Measurements from ENCODE around the gene RERE. TPM values are rescaled to one million over a fixed set of nuclear protein-coding genes. Genes with fewer than 3 reads are reported as not detected.

The RERE gene
- total RNA-seq, 1 experiment from 2014 or later: 217 TPM

DNA sequence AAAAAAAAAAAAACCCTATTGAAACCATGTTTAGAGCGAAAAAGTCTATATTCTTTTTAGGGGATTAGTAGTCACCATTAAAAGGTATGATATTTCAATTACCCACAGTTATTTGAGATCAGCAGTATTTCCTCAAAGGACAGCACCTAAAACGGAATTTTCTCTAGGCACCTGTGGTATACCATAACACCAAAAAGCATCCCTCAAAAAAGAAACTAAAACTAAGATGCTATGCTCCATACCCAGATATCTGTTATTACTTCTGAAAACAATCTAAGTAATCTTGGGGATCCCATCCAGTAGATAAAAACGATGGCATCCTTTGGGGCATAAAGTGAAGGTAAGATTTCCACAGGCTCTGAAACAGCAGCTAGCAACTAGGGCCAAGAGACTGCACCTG lies 89.0 kb downstream of the RERE start:
- no TSS peak for BruUV-seq (replicated peaks)
- H3K9me3 ChIP-seq (ENCODE audit: control insufficient read depth, insufficient read depth, low read depth, low read length): peaks cover 3% of the 10 kb centered on the region; the same call in 1 of the 2 replicates
- intact Hi-C loops (cut with micrococcal nuclease; ENCODE audit: unreplicated experiment): no loop called here
- no peak for DNase-seq (ENCODE audit: low read depth, low spot score)
- H3K27ac ChIP-seq (ENCODE audit: low read length): no peak overlapping the region
- H3K4me1 ChIP-seq (ENCODE audit: control insufficient read depth, insufficient read depth, low read length): peaks cover 18% of the 10 kb centered on the region
- ChIA-PET CTCF (interaction anchor here (0.6 kb wide), 2 partner anchors 82 to 167 kb away, joined by 3 to 7 read pairs; no protein-coding TSS in a partner anchor), POLR2A (no interaction called here)
- H3K36me3 ChIP-seq (ENCODE audit: control insufficient read depth, insufficient read depth, low read length): no peaks in the 10 kb centered on the region
- ATAC-seq: no peak
- TF ChIP-seq, protein P1, sequence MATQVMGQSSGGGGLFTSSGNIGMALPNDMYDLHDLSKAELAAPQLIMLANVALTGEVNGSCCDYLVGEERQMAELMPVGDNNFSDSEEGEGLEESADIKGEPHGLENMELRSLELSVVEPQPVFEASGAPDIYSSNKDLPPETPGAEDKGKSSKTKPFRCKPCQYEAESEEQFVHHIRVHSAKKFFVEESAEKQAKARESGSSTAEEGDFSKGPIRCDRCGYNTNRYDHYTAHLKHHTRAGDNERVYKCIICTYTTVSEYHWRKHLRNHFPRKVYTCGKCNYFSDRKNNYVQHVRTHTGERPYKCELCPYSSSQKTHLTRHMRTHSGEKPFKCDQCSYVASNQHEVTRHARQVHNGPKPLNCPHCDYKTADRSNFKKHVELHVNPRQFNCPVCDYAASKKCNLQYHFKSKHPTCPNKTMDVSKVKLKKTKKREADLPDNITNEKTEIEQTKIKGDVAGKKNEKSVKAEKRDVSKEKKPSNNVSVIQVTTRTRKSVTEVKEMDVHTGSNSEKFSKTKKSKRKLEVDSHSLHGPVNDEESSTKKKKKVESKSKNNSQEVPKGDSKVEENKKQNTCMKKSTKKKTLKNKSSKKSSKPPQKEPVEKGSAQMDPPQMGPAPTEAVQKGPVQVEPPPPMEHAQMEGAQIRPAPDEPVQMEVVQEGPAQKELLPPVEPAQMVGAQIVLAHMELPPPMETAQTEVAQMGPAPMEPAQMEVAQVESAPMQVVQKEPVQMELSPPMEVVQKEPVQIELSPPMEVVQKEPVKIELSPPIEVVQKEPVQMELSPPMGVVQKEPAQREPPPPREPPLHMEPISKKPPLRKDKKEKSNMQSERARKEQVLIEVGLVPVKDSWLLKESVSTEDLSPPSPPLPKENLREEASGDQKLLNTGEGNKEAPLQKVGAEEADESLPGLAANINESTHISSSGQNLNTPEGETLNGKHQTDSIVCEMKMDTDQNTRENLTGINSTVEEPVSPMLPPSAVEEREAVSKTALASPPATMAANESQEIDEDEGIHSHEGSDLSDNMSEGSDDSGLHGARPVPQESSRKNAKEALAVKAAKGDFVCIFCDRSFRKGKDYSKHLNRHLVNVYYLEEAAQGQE (IDR thresholded peaks at IDR 0.05; ENCODE audit: insufficient read depth in 1 of 2, low read depth in 2 of 2, low read length in 1 of 2): no peak
- TF ChIP-seq SIN3A (IDR thresholded peaks at IDR 0.05; ENCODE audit: borderline replicate concordance, insufficient read depth, low read depth, low read length) (no peak), POLR2AphosphoS5 (IDR thresholded peaks at IDR 0.05; ENCODE audit: low read depth, low read length) (no peak), TCF7L2 (IDR thresholded peaks at IDR 0.05; ENCODE audit: low read depth, low read length) (no peak)
- TF ChIP-seq, protein P2, sequence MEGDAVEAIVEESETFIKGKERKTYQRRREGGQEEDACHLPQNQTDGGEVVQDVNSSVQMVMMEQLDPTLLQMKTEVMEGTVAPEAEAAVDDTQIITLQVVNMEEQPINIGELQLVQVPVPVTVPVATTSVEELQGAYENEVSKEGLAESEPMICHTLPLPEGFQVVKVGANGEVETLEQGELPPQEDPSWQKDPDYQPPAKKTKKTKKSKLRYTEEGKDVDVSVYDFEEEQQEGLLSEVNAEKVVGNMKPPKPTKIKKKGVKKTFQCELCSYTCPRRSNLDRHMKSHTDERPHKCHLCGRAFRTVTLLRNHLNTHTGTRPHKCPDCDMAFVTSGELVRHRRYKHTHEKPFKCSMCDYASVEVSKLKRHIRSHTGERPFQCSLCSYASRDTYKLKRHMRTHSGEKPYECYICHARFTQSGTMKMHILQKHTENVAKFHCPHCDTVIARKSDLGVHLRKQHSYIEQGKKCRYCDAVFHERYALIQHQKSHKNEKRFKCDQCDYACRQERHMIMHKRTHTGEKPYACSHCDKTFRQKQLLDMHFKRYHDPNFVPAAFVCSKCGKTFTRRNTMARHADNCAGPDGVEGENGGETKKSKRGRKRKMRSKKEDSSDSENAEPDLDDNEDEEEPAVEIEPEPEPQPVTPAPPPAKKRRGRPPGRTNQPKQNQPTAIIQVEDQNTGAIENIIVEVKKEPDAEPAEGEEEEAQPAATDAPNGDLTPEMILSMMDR (IDR thresholded peaks at IDR 0.05): no peak
- in situ Hi-C loops (cut with HindIII; ENCODE audit: low pct_unique_long_range_greater_than_20kb, low sequenced_read_pairs): no loop called here
- H3K27me3 ChIP-seq (ENCODE audit: control insufficient read depth, insufficient read depth, low read length): no peaks in the 10 kb centered on the region
- H3K4me3 ChIP-seq (ENCODE audit: low read depth in 2 of 2, low read length in 2 of 2): no peak overlapping the region

DNA sequence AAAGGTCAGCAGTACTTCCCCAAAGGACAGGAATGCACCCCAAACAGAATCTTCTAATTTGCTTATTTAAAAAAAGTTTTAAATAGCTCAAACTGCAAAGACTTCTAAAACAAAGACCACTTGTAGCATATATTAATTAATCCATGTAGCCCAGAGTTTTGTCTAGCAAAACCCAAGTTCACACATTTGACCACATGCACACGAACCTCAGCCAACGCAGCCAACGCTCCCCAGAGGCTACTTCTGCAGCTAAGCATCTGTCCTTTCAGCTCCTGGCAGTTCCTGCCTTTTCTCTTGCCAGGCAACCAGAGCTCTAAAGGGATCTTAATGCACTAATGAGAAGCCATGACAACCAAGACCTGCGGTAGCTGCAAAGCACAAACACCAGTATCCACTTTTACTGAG lies 89.6 kb downstream of the RERE start:
- Histone ChIP-seq H3K27ac (ENCODE audit: low read length) (no peak overlapping the region), H3K27me3 (ENCODE audit: control insufficient read depth, insufficient read depth, low read length) (no peaks in the 10 kb centered on the region), H3K9me3 (ENCODE audit: control insufficient read depth, insufficient read depth, low read depth, low read length) (peaks cover 3% of the 10 kb centered on the region; the same call in 1 of the 2 replicates), H3K36me3 (ENCODE audit: control insufficient read depth, insufficient read depth, low read length) (no peaks in the 10 kb centered on the region), H3K4me1 (ENCODE audit: control insufficient read depth, insufficient read depth, low read length) (peaks cover 21% of the 10 kb centered on the region), H3K4me3 (ENCODE audit: low read depth in 2 of 2, low read length in 2 of 2) (no peak overlapping the region)
- TF ChIP-seq TCF7L2 (IDR thresholded peaks at IDR 0.05; ENCODE audit: low read depth, low read length): no peak
- TF ChIP-seq POLR2AphosphoS5 (IDR thresholded peaks at IDR 0.05; ENCODE audit: low read depth, low read length): no peak
- TF ChIP-seq, protein P2 (IDR thresholded peaks at IDR 0.05): no peak
- no peak for TF ChIP-seq SIN3A (IDR thresholded peaks at IDR 0.05; ENCODE audit: borderline replicate concordance, insufficient read depth, low read depth, low read length)
- TF ChIP-seq, protein P1 (IDR thresholded peaks at IDR 0.05; ENCODE audit: insufficient read depth in 1 of 2, low read depth in 2 of 2, low read length in 1 of 2): no peak
- ATAC-seq: no peak; the same call in 1 of the 2 replicates
- BruUV-seq (replicated peaks): no TSS peak
- intact Hi-C loops (cut with micrococcal nuclease; ENCODE audit: unreplicated experiment) (no loop called here), in situ Hi-C loops (cut with HindIII; ENCODE audit: low pct_unique_long_range_greater_than_20kb, low sequenced_read_pairs) (no loop called here)
- POLR2A ChIA-PET: no interaction called here
- DNase-seq (ENCODE audit: low read depth, low spot score): no peak
- CTCF ChIA-PET: interaction anchor here (0.6 to 0.7 kb wide), 3 partner anchors 120 to 903 kb away, joined by 3 to 6 read pairs (median 3); no protein-coding TSS in a partner anchor

Data from Panc1 (cell line).